ENCODE results near the gene USP50.

Gene USP50

GRCh38 chr15:50562735-50563640, 16.5 kb upstream of the USP50 start:
- DNase-seq (ENCODE audit: low spot score): no peak
- no peak for TF ChIP-seq CTCF (IDR thresholded peaks at IDR 0.05; ENCODE audit: extremely low read depth, missing control alignments)

GRCh38 chr15:50558012-50558411, 11.5 kb upstream of the USP50 start:
- no peak for TF ChIP-seq CTCF (IDR thresholded peaks at IDR 0.05; ENCODE audit: extremely low read depth, missing control alignments)
- DNase-seq (ENCODE audit: low spot score): peak; percentile 30

GRCh38 chr15:50556642-50557371, 10.3 kb upstream of the USP50 start:
- TF ChIP-seq CTCF (IDR thresholded peaks at IDR 0.05; ENCODE audit: extremely low read depth, missing control alignments): no peak
- no peak for DNase-seq (ENCODE audit: low spot score)

- DNase-seq (ENCODE audit: low spot score): peak; percentile 48
- TF ChIP-seq CTCF (IDR thresholded peaks at IDR 0.05; ENCODE audit: extremely low read depth, missing control alignments): no peak
Observed at GRCh38 chr15:50552238-50552637, 5.8 kb upstream of the USP50 start.

- no peak for TF ChIP-seq CTCF (IDR thresholded peaks at IDR 0.05; ENCODE audit: extremely low read depth, missing control alignments)
- DNase-seq (ENCODE audit: low spot score): no peak
Observed at GRCh38 chr15:50549326-50549725, 2.9 kb upstream of the USP50 start.

GRCh38 chr15:50544368-50544767, 2.1 kb downstream of the USP50 start:
- DNase-seq (ENCODE audit: low spot score): no peak
- no peak for TF ChIP-seq CTCF (IDR thresholded peaks at IDR 0.05; ENCODE audit: extremely low read depth, missing control alignments)

GRCh38 chr15:50543556-50543955, 2.9 kb downstream of the USP50 start:
- TF ChIP-seq CTCF (IDR thresholded peaks at IDR 0.05; ENCODE audit: extremely low read depth, missing control alignments): no peak
- DNase-seq (ENCODE audit: low spot score): no peak
